Measurements from ENCODE around the gene NEDD9.

DNA sequence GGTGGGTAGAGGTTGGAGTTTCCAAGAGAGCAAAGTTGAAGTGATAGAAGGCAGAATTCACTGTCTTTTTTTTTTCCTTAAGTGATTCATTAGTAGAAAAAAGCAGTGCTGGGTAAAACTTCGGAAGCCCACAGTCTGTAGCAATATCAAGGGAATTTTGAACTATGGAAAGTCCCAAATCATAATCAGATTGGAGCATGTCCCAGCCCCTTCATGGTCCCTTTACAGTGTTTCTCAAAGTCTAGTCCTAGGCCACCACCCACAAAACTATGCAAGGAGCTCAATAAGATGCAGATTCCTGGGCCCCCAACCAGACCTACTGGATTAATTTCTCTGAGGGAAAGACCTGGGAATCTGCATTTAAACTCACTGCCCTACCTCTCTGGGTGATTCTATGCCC lies 22.6 kb downstream of the NEDD9 start:
- TF ChIP-seq, protein P1, sequence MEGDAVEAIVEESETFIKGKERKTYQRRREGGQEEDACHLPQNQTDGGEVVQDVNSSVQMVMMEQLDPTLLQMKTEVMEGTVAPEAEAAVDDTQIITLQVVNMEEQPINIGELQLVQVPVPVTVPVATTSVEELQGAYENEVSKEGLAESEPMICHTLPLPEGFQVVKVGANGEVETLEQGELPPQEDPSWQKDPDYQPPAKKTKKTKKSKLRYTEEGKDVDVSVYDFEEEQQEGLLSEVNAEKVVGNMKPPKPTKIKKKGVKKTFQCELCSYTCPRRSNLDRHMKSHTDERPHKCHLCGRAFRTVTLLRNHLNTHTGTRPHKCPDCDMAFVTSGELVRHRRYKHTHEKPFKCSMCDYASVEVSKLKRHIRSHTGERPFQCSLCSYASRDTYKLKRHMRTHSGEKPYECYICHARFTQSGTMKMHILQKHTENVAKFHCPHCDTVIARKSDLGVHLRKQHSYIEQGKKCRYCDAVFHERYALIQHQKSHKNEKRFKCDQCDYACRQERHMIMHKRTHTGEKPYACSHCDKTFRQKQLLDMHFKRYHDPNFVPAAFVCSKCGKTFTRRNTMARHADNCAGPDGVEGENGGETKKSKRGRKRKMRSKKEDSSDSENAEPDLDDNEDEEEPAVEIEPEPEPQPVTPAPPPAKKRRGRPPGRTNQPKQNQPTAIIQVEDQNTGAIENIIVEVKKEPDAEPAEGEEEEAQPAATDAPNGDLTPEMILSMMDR (IDR thresholded peaks at IDR 0.05; ENCODE audit: low read length), result no peak
- no peak for TF ChIP-seq EZH2phosphoT487 (IDR thresholded peaks at IDR 0.05; ENCODE audit: low read length)

All from MM.1S (cell line).